HG03520 (cell line): ENCODE data around the gene ZNF468.
"Not testable (repeated sequence)": the region's sequence is repeated elsewhere in the genome, so short reads cannot be mapped to it uniquely, and the experiment has no call there.

ENCODE experiments used
- ATAC-seq: cut with Tn5 transposase; IDR thresholded peaks from one replicate; pipeline ENCODE4 v1.9.1; 2021; ENCODE audit warnings: mild to moderate bottlenecking, moderate library complexity; ENCODE audit not compliant: unreplicated experiment

Gene ZNF468

DNA sequence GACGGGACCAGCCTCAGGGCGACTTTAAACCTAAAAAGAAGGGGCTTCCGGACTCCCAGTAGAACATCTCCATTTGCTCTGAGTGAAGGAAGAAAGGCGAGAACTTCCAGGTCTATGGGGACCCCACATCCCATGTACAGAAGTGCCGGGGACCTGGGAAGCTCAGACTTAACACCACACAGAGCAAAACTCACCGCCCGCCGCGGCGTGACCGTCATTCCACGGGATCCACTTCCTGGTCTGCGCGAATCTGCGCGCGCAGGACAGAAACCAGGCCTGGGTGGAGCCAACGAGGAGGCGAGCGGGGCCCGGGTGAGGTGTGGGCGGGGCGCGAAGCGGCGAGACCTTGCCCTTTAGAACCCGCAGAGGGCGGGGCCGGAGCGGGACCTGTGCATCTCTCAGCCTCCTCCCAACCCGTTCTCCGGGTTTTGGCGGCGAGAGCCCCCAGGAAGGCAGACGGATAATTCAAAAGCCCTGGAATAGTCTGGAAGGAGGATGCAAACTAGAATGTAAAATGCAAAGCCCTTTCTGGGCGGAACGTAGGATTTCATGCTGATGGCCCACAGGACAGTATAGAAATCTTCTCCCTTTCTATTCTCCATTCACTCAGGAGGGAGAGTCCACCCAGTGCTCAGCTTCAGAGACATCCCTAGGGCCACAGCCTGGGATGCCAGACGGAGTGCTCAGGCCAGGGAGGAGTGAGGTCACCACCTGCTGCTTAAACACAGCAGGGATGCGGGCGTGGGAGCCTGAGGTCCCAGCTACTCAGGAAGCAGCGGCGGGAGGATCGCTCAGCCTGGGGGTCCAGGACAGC lies at the start of gene ZNF468:
ZNF468 (minus strand) TSS at position 242 of the 814 bp plus-strand sequence. CDS start 3,347 bp downstream, outside the sequence.
- peak; percentile 95 for ATAC-seq

- ATAC-seq, result not testable (repeated sequence)
These were observed 46.8 kb upstream of the ZNF468 start for GRCh38 chr19:52904052-52904780.

DNA sequence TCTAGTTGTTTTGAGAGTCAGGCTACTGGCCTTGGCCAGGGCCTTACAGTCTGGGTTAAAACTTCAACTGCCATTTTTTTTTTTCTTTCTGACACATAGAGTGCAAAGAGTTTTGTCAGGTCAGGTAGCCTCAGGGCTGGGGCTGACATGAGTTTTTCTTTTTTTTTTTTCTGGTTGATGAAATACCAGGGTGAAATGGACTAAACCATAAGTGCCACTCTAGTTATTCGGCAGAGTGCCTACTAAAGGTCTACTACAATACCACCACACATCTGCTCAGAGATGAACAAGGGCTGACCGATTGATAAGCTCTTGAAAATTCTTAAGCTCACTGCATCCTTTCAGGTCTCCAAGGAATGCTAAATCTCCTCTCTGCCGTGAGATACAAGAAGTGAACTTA lies 44.4 kb upstream of the ZNF468 start:
- ATAC-seq, result no peak

DNA sequence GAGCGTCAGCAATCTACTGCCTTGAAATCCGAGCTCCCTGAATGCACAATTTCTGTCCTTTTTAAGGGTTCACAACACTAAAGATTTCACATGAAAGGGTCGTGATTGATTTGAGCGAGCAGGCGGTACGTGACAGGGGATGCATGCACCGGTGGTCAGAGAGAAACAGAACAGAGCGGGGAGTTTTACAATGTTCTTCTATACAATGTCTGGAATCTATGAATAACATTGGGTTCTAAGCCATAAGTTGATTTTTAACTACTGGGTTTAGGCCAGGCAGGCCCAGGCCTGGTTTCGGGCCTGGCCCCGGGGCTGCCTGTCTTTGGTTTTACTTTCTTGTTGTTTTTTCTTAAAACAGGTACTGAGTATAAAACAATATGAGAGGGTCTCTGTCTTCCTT lies 41.2 kb upstream of the ZNF468 start:
- not testable (repeated sequence) for ATAC-seq

DNA sequence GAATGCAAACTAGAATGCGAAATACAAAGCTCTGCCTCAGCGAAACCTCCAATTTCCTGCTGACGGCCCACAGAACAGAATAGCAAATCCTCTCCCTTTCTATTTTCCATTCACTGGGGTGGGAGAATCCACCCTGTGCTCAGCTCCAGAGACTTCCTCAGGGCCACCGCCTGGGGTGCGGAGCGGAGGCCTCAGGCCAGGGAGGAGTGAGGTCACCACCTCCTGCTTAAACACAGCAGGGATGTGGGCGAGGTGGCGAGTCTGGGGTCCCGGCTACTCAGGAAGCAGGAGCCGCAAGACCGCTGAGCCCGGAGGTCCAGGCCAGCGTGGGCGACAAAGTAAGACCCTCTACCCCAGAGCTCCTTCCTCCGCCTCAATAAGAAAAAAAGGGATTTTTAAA lies 40.7 kb upstream of the ZNF468 start:
- no peak for ATAC-seq

DNA sequence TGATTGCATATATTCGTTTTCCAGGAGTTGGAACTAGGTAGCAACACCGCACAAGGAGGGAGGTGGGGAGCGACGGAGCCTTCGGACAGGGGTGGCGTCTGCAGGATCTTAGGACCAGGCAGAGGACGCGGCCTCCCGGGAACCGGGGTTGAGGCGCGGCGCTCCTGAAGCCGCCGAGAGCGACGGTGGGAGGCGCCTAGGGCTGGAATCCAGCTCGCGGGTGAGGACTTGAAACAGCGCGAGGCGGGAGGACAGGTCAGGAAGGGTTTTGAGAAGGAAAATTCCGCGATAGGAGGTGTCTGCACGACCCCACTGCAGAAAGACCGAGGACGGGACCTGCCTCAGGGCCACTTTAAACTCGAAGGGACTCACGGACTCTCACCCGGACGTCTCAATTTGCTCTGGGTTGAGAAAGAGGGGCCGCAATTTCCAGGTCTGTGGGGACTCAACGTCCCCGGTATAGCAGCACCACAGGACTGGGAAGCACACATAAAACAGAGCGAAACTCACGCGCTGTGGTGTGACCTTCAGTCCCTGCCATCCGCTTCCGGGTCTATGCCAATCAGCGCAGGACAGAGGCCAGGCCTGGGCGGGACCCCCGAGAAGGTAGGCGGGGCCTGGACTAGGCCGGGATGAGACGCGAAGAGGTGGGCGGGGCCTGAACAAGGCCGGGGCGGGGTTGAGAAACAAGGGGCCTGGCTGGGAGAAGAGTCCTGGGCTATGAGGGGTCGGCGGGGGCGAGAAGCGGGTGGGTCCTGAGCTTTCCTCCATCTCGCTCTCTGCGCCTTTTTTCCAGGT lies 39.9 kb upstream of the ZNF468 start, which contains the start of gene ZNF320:
ZNF320 (minus strand) TSS at position 498 of the 798 bp plus-strand sequence. CDS start 7,380 bp downstream, outside the sequence.
- no peak for ATAC-seq

DNA sequence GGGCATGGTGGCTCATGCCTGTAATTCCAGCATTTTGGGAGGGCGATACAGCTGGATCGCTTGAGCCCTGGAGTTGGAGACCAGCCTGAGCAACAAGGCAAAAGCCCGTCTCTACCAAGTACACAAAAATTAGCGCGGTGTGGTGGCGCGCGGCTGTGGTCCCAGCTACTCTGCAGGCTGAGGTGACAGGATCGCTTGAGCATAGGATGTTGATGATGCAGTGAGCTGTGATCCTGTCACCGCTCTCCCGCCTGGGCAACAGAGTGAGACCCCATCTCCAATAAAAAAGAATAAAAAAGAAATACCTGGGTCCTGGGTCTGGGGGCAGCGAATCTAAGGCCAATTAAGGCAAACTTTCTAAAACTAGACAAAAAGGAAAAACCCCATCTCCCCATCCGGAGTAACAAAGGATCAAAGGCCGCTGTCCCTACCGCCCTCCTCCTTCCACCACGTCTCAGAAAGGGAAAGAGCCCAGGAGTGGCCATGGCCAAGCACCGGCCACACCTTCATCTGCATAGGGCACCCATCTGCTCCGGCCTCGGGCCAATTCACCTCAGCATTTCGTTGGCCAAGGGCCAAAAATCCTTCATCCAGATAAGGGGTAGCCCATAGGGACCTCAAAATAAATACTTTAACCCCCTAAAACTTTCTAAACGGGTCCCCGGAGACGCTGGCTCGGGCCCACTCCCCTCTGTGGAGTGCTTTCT lies 39.2 kb upstream of the ZNF468 start:
- ATAC-seq, result no peak

DNA sequence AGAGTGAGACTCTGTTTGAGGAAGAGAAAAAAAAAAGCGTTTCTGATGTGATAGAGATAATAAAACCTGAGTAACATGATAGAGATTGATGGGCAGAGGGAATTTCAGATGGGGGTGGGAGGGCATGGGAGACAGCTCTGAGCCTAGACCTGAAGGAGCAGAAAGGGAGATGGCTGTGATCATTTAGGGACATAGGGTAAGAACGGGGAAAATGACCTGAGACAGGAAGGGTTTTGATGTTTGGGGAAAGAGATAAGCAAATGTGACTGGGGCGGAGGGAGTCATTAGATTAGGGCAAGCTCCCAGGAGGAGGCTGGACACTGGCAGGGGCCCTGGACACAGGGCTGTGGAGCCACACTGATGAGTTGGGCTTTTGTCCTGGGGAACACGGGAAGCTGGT lies 33.9 kb upstream of the ZNF468 start:
- ATAC-seq, result no peak

GRCh38 chr19:52889931-52890330 lies 32.5 kb upstream of the ZNF468 start:
- ATAC-seq, result no peak

DNA sequence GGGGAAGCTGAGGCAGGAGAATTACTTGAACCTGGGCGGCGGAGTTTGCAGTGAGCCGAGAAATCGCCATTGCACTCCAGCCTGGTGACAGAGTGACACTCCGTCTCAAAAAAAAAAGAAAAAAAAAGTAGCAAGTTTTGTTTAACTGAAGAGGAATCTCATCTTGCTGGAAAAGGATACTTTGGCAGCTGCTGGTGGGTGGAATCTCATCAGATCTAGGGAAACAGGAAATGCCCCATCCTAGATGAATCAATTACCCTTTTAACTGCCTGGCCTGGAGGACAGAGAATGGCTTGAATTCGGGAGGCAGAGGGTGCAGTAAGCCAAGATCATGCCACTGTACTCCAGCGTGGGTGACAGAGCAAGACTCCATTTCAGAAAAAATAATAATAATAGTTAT lies 31.7 kb upstream of the ZNF468 start:
- no peak for ATAC-seq

- no peak for ATAC-seq
These were observed 23.5 kb upstream of the ZNF468 start for GRCh38 chr19:52880895-52881389.

DNA sequence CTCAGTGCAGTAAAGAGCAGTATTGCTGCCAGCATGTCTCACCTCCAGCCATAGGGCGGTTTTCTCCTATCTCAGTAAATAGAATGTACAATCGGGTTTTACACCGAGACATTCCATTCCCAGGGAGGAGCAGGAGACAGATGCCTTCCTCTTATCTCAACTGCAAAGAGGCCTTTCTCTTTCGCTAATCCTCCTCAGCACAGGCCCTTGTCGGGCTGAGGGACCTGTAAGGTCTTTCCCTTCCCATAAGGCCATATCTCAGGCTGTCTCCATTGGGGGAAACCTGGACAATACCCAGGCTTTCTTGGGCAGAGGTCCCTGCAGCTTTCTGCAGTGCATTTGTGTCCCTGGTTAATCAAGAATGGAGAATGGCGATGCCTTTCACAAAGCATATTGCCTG lies 15.6 kb upstream of the ZNF468 start:
- ATAC-seq, result not testable (repeated sequence)

DNA sequence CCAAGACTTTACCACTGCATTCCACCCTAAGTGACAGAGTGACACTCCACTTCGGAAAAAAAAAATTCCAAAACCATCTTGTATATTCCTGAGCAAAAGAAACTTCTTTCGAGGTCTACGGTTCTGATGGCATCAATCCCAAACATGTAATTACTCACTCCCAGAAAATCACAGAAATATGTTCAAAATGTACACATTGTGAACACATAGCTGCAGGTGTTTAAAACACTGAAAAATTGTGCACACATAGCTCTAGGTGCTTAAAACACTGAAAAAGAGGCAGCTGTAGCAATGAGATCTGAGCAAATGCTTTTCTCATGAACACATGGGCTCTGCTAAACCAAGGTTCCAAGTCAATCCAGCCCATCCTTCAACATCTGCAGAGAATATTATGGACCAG lies 14.0 kb upstream of the ZNF468 start:
- no peak for ATAC-seq

- not testable (repeated sequence) for ATAC-seq
These were observed 10.6 kb upstream of the ZNF468 start for GRCh38 chr19:52868031-52868430.

- ATAC-seq, result not testable (repeated sequence)
These were observed 660 bp downstream of the ZNF468 start for GRCh38 chr19:52856540-52857377.

GRCh38 chr19:52847352-52847751 lies 10.1 kb downstream of the ZNF468 start:
- not testable (repeated sequence) for ATAC-seq

DNA sequence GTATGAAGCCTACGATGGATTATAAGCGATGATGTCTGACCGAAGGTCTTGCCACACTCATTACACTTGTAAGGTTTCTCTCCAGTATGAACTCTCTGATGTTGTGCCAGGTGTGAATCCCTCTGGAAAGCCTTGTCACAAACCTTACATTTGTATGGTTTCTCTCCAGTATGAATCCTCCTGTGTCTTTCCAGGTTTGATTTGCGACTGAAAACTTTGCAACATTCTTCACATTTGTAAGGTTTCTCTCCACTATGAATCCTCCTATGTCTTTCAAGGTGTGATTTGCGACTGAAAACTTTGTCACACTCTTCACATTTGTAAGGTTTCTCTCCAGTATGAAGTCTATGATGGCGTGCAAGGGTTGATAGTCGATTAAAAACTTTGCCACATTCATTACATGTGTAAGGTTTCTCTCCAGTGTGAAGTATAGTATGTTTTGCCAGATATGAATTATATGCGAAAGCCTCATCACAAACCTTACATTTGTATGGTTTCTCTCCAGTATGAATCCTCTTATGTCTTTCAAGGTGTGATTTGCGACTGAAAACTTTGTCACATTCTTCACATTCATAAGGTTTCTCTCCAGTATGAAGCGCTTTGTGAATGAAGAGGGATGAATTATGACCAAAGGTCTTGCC lies 16.5 kb downstream of the ZNF468 start:
- not testable (repeated sequence) for ATAC-seq

- ATAC-seq, result not testable (repeated sequence)
These were observed 23.1 kb downstream of the ZNF468 start for GRCh38 chr19:52834289-52834688.

- ATAC-seq, result not testable (repeated sequence)
These were observed 23.9 kb downstream of the ZNF468 start for GRCh38 chr19:52833541-52833940.
